Osteocyte (in vitro differentiated cells): ENCODE data around the gene BAHCC1. TPM values are rescaled to one million over a fixed set of nuclear protein-coding genes. Genes with fewer than 3 reads are reported as not detected.

Experiments used
- DNase-seq: peaks from one replicate; pipeline ENCODE4 v3.0.0; 2021; ENCODE audit warnings: mixed read lengths; ENCODE audit not compliant: unreplicated experiment; ENCODE audit errors: extremely low spot score
- H3K27ac Mint-ChIP-seq: one replicate; pipeline ENCODE4 v1.8.0; 2021; ENCODE audit warnings: mild to moderate bottlenecking, mixed read lengths; ENCODE audit not compliant: unreplicated experiment
- H3K27me3 Mint-ChIP-seq: one replicate; pipeline ENCODE4 v1.8.0; 2021; ENCODE audit warnings: mixed read lengths; ENCODE audit not compliant: unreplicated experiment
- H3K36me3 Mint-ChIP-seq: one replicate; pipeline ENCODE4 v1.8.0; 2021; ENCODE audit warnings: mixed read lengths; ENCODE audit not compliant: unreplicated experiment
- H3K4me1 Mint-ChIP-seq: one replicate; pipeline ENCODE4 v1.8.0; 2021; ENCODE audit warnings: mixed read lengths; ENCODE audit not compliant: unreplicated experiment
- H3K4me3 Mint-ChIP-seq: one replicate; pipeline ENCODE4 v1.8.0; 2021; ENCODE audit warnings: mild to moderate bottlenecking, moderate library complexity, mixed read lengths; ENCODE audit not compliant: unreplicated experiment
- H3K9me3 Mint-ChIP-seq: one replicate; pipeline ENCODE4 v1.8.0; 2021; ENCODE audit warnings: mixed read lengths; ENCODE audit not compliant: unreplicated experiment
- total RNA-seq: library from RNA; stranded (reverse); gene quantifications from 2 replicates; pipeline ENCODE4 v1.2.1, GENCODE V29; 2021
- TF ChIP-seq, protein P1 (sequence below): fragments of 200-600 bp; sonication (generic); IDR thresholded peaks from 2 replicates; pipeline ENCODE4 v1.5.0; 2021; ENCODE audit warnings: antibody characterized with exemption, mild to moderate bottlenecking, moderate library complexity

Gene BAHCC1
- total RNA-seq, 1 donor from 2014 or later = 55.7 TPM

DNA sequence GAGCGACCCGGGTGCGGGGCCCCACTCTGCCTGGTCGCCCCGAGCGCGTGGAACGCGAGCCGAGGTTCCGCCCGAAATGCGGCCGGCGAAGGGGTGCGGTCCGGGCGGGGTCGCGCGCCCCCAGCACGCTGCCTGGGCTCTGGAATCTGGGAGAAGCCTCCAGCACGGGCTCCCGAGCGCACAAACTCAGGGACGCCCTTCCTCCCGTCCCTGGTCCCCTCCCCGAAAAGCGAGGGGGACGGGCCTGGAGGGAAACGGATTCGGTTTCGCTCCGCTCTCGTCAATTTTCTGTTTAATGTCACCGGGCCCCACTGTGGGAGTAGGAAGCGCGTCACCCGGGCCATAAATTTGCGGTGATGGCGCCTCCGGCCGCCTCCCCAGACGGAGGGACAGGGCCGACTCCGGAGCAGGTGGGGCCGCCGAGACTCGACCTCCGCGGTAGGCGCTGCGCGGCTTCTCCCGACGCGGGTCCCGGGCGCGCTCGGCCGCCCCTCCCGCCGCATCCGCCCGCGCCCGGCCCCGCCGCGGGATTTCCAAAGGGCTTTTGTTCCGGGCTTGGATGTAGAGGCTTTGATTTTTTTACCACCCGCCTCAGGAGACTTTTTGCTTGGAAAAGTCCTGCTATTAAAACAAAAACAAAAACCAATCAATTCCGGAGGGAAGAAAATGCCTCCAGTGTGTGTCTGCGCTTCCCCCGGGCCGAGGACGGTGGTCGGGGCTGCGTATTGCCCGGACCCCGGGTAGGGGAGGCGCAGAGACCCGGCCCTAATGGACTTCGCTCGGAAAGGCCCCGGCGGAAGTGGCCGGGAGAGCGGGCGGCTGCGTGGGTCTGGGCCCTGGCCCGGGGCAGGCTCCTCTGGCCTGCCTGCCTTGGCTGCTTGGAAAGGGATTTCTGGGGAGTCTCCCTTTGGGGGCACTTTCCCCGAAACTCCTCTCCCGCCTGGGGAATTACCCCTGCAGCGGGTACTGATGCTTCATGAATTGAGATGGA is 7.9 kb upstream of the BAHCC1 start:
- DNase-seq = no peak
- peak overlapping the region; percentile 94 for H3K27ac Mint-ChIP-seq
- no peaks in the 10 kb centered on the region for H3K36me3 Mint-ChIP-seq
- H3K9me3 Mint-ChIP-seq = no peaks in the 10 kb centered on the region
- H3K4me3 Mint-ChIP-seq = peak overlapping the region; percentile 79
- H3K4me1 Mint-ChIP-seq = peaks cover 48% of the 10 kb centered on the region
- TF ChIP-seq, protein P1, sequence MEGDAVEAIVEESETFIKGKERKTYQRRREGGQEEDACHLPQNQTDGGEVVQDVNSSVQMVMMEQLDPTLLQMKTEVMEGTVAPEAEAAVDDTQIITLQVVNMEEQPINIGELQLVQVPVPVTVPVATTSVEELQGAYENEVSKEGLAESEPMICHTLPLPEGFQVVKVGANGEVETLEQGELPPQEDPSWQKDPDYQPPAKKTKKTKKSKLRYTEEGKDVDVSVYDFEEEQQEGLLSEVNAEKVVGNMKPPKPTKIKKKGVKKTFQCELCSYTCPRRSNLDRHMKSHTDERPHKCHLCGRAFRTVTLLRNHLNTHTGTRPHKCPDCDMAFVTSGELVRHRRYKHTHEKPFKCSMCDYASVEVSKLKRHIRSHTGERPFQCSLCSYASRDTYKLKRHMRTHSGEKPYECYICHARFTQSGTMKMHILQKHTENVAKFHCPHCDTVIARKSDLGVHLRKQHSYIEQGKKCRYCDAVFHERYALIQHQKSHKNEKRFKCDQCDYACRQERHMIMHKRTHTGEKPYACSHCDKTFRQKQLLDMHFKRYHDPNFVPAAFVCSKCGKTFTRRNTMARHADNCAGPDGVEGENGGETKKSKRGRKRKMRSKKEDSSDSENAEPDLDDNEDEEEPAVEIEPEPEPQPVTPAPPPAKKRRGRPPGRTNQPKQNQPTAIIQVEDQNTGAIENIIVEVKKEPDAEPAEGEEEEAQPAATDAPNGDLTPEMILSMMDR = no peak
- no peaks in the 10 kb centered on the region for H3K27me3 Mint-ChIP-seq

- DNase-seq = no peak
- TF ChIP-seq, protein P1 = no peak
- Mint-ChIP-seq H3K9me3 (no peaks in the 10 kb centered on the region), H3K4me1 (peaks cover 51% of the 10 kb centered on the region), H3K4me3 (peak overlapping the region; percentile 79), H3K36me3 (no peaks in the 10 kb centered on the region), H3K27ac (peak overlapping the region; percentile 94), H3K27me3 (no peaks in the 10 kb centered on the region)
These were observed 7.1 kb upstream of the BAHCC1 start for GRCh38 chr17:81388091-81388611.

GRCh38 chr17:81388612-81389367 is 6.5 kb upstream of the BAHCC1 start:
- DNase-seq = no peak
- H3K27ac Mint-ChIP-seq = peak overlapping the region; percentile 94
- H3K27me3 Mint-ChIP-seq = no peaks in the 10 kb centered on the region
- H3K4me3 Mint-ChIP-seq = peak overlapping the region; percentile 79
- TF ChIP-seq, protein P1 = no peak
- no peaks in the 10 kb centered on the region for H3K36me3 Mint-ChIP-seq
- peaks cover 51% of the 10 kb centered on the region for H3K4me1 Mint-ChIP-seq
- no peaks in the 10 kb centered on the region for H3K9me3 Mint-ChIP-seq

DNA sequence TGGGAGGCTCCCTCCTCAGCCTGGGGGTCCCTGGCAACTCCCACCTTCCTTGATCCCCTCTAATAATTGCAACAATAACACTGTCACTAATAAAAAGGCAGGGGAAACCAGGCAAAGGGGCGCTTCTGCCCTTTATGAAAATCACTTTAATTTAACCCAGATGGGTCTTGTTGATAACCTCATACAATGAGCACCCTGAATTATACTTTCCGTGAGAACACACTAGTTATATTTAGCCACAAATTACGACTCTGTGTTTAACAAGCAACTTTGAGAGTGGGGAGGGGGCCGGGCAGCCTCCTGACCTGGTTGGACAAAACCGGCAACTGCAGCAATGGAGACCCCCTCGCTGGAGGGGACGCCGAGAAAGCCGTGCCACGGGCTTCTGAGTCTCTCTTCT is 5.7 kb upstream of the BAHCC1 start:
- DNase-seq = no peak

More for the DNA sequence above, 5.7 kb upstream of the BAHCC1 start:
- Mint-ChIP-seq H3K4me1 (peaks cover 58% of the 10 kb centered on the region), H3K27me3 (no peaks in the 10 kb centered on the region), H3K4me3 (peak overlapping the region; percentile 6), H3K36me3 (no peaks in the 10 kb centered on the region), H3K27ac (peak overlapping the region; percentile 94), H3K9me3 (no peaks in the 10 kb centered on the region)
- TF ChIP-seq, protein P1 = no peak
